MM.1S (cell line): Measurements from ENCODE around the gene FMN1.

Experiments used
- EZH2 ChIP-seq: fragments of 300-600 bp; sonication (generic); optimal IDR thresholded peaks from 2 replicates; pipeline ENCODE3; 2017; ENCODE audit warnings: low read depth, mild to moderate bottlenecking, antibody characterized with exemption, low read length, mixed read lengths
- EZH2phosphoT487 ChIP-seq: fragments of 300-600 bp; sonication (generic); IDR thresholded peaks from 2 replicates; pipeline ENCODE4 v1.6.1; 2018; ENCODE audit warnings: antibody characterized with exemption, low read length
- TF ChIP-seq, protein P1 (sequence below): fragments of 300-600 bp; sonication (generic); IDR thresholded peaks from 2 replicates; pipeline ENCODE4 v1.5.1; 2016; ENCODE audit warnings: antibody characterized with exemption, low read length, mixed read lengths

DNA sequence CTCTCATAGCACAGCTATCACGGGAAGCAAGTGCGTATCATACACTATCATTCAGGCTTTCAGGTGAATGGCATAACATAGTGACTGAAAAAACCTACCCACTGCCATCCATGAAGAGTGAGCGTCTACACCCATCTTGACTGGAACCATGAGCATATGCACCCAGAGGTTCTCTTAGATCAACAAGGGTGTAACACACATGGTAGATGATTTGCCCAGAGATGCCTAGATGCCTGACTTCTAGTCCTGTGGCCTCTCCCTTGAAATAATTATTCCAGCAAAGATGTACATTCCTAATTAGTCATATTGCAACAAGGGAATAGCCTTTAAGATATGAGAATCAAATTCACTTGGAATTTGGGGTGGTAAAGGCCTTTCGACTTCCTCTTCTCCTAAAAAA is 248.3 kb downstream of the FMN1 start:
- TF ChIP-seq EZH2: no peak
- TF ChIP-seq, protein P1, sequence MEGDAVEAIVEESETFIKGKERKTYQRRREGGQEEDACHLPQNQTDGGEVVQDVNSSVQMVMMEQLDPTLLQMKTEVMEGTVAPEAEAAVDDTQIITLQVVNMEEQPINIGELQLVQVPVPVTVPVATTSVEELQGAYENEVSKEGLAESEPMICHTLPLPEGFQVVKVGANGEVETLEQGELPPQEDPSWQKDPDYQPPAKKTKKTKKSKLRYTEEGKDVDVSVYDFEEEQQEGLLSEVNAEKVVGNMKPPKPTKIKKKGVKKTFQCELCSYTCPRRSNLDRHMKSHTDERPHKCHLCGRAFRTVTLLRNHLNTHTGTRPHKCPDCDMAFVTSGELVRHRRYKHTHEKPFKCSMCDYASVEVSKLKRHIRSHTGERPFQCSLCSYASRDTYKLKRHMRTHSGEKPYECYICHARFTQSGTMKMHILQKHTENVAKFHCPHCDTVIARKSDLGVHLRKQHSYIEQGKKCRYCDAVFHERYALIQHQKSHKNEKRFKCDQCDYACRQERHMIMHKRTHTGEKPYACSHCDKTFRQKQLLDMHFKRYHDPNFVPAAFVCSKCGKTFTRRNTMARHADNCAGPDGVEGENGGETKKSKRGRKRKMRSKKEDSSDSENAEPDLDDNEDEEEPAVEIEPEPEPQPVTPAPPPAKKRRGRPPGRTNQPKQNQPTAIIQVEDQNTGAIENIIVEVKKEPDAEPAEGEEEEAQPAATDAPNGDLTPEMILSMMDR: no peak
- no peak for TF ChIP-seq EZH2phosphoT487
